HepG2 (cell line): ENCODE data around the gene BCAS3. TPM values are rescaled to one million over a fixed set of nuclear protein-coding genes. Genes with fewer than 3 reads are reported as not detected.
A peak's percentile ranks its signal among the peaks of the same experiment; 100 is the strongest.

Experiments used
- ADNP ChIP-seq: sonication (generic); formaldehyde crosslinking; IDR thresholded peaks from 2 replicates; pipeline ENCODE4 v1.4.0; 2020; ENCODE audit warnings: missing genetic modification reagents
- ASH2L ChIP-seq: fragments of 300-600, 200-600 bp; sonication (generic); IDR thresholded peaks from 2 replicates; pipeline ENCODE4 v1.7.0; 2017; ENCODE audit warnings: low read depth, mild to moderate bottlenecking, moderate library complexity, mixed read lengths, low read length; ENCODE audit not compliant: insufficient read length
- BCL6 ChIP-seq: IDR thresholded peaks from 2 replicates; pipeline ENCODE4 v1.6.1; 2016; ENCODE audit warnings: missing genetic modification reagents, missing compliant biosample characterization
- EEA1 ChIP-seq: sonication (generic); formaldehyde crosslinking; IDR thresholded peaks from 2 replicates; pipeline ENCODE4 v1.5.1; 2020; ENCODE audit warnings: mild to moderate bottlenecking, missing genetic modification reagents, borderline replicate concordance
- GFI1 ChIP-seq: sonication (generic); formaldehyde crosslinking; IDR thresholded peaks from 2 replicates; pipeline ENCODE4 v1.5.0; 2020; ENCODE audit warnings: missing genetic modification reagents, mild to moderate bottlenecking, borderline replicate concordance
- HNRNPH1 ChIP-seq: fragments of 200-400 bp; formaldehyde crosslinking; optimal IDR thresholded peaks from 2 replicates; pipeline ENCODE3; 2017; ENCODE audit warnings: mild to moderate bottlenecking, low read depth, low read length
- HOXA9 ChIP-seq: sonication (generic); formaldehyde crosslinking; IDR thresholded peaks from 2 replicates; pipeline ENCODE4 v1.8.1; 2022; ENCODE audit warnings: missing genetic modification reagents, mild to moderate bottlenecking, moderate library complexity, borderline replicate concordance
- JARID2 ChIP-seq: sonication (generic); formaldehyde crosslinking; IDR thresholded peaks from 2 replicates; pipeline ENCODE4 v1.8.1; 2023; ENCODE audit warnings: missing genetic modification reagents, inconsistent platforms; ENCODE audit not compliant: insufficient replicate concordance
- MED8 ChIP-seq: sonication (generic); formaldehyde crosslinking; IDR thresholded peaks from 2 replicates; pipeline ENCODE4 v1.8.1; 2023; ENCODE audit warnings: mild to moderate bottlenecking, missing genetic modification reagents; ENCODE audit not compliant: insufficient replicate concordance
- MYC ChIP-seq: sonication (generic); formaldehyde crosslinking; IDR thresholded peaks from 2 replicates; pipeline ENCODE4 v1.9.0; 2021; ENCODE audit warnings: missing genetic modification reagents, borderline replicate concordance
- MYPOP ChIP-seq: sonication (generic); formaldehyde crosslinking; IDR thresholded peaks from 2 replicates; pipeline ENCODE4 v1.8.1; 2023; ENCODE audit warnings: mild to moderate bottlenecking, moderate library complexity, missing genetic modification reagents
- NBN ChIP-seq: fragments of 450-650 bp; conservative IDR thresholded peaks from 2 replicates; pipeline ENCODE4 v1.6.1; 2017
- POLR2A ChIP-seq, 2 experiments: IDR thresholded peaks; 2 replicates each; pipeline ENCODE4 v1.6.1; 2011; ENCODE audit warnings: low read depth in 2 of 2, low read length in 2 of 2, mild to moderate bottlenecking in 1 of 2, moderate library complexity in 1 of 2; ENCODE audit not compliant: insufficient read depth in 1 of 2
- RARA ChIP-seq: IDR thresholded peaks from 2 replicates; pipeline ENCODE4 v1.6.1; 2016; ENCODE audit warnings: missing genetic modification reagents, missing compliant biosample characterization
- RARG ChIP-seq: sonication (generic); formaldehyde crosslinking; IDR thresholded peaks from 2 replicates; pipeline ENCODE4 v1.4.0; 2020; ENCODE audit warnings: low read depth, mild to moderate bottlenecking, missing genetic modification reagents
- SNAPC4 ChIP-seq: sonication (generic); formaldehyde crosslinking; IDR thresholded peaks from 2 replicates; pipeline ENCODE4 v1.4.0; 2020; ENCODE audit warnings: mild to moderate bottlenecking, missing genetic modification reagents
- TBL1XR1 ChIP-seq: fragments of 150-350 bp; IDR thresholded peaks from 2 replicates; pipeline ENCODE4 v1.6.1; 2014; ENCODE audit warnings: borderline replicate concordance, low read length; ENCODE audit not compliant: partially characterized antibody
- TFAP4 ChIP-seq: sonication (generic); IDR thresholded peaks from 2 replicates; pipeline ENCODE4 v1.6.1; 2016; ENCODE audit warnings: low read depth, borderline replicate concordance
- ZNF468 ChIP-seq: sonication (generic); formaldehyde crosslinking; IDR thresholded peaks from 2 replicates; pipeline ENCODE4 v1.8.0; 2022; ENCODE audit warnings: mild to moderate bottlenecking, moderate library complexity, missing genetic modification reagents
- ZNF747 ChIP-seq: sonication (generic); formaldehyde crosslinking; IDR thresholded peaks from 2 replicates; pipeline ENCODE4 v1.8.1; 2023; ENCODE audit warnings: missing genetic modification reagents, mild to moderate bottlenecking, borderline replicate concordance
- polyA plus RNA-seq, 8 experiments: library from polyadenylated mRNA; depleted of rRNA in 3 of 8; stranded (reverse) in 7 of 8; unstranded in 1 of 8; fragments of >200 nt; fragmentation: Illumina TruSeq in 4 of 8; extraction: Trizol in 4 of 8; gene quantifications; 2 replicates each; pipeline versions ENCODE4 v1.2.1 to v1.2.3, GENCODE V29; 2011 to 2016; ENCODE audit warnings: low read depth in 4 of 8, missing spikeins in 1 of 8, mixed read lengths in 1 of 8; ENCODE audit not compliant: insufficient read depth in 1 of 8
- total RNA-seq, 5 experiments: library from RNA; depleted of rRNA; stranded (reverse); fragments of >200 nt; fragmentation: Illumina TruSeq; extraction: Trizol; gene quantifications; 2 replicates each; pipeline ENCODE4 v1.2.3, GENCODE V29; 2016; ENCODE audit warnings: low read depth in 1 of 5
- TF ChIP-seq, protein P1 (sequence below): sonication (generic); formaldehyde crosslinking; IDR thresholded peaks from 2 replicates; pipeline ENCODE4 v1.4.0; 2020; ENCODE audit warnings: mild to moderate bottlenecking, missing genetic modification reagents
- TF ChIP-seq, protein P2 (sequence below): sonication (generic); formaldehyde crosslinking; IDR thresholded peaks from 2 replicates; pipeline ENCODE4 v1.8.1; 2023; ENCODE audit warnings: mild to moderate bottlenecking, missing genetic modification reagents, borderline replicate concordance

BCAS3 gene
- total and polyA plus RNA-seq, 2 of the 13 experiments (the other 11 are each of a cell fraction or from before 2014, with no cell fraction given), result 10.7 to 11.2 TPM

GRCh38 chr17:60676758-60677307 is 818 bp upstream of the BCAS3 start (continued):
- TF ChIP-seq MYPOP (CRISPR knock-in tag), result peak; percentile 30
- no peak for TF ChIP-seq SNAPC4
- TF ChIP-seq POLR2A (IDR thresholded peaks at IDR 0.05; ENCODE audit: insufficient read depth in 1 of 2, low read depth in 2 of 2, low read length in 2 of 2), result peak; percentile 56 to 72
- 0 out of 2 replicates have a peak, but pooled peaks have one; percentile 82 for TF ChIP-seq EEA1
- TF ChIP-seq HOXA9, result no peak
- TF ChIP-seq HNRNPH1, result no peak
- no peak for TF ChIP-seq TFAP4
- no peak for TF ChIP-seq BCL6 (CRISPR knock-in tag)
- TF ChIP-seq, protein P1, sequence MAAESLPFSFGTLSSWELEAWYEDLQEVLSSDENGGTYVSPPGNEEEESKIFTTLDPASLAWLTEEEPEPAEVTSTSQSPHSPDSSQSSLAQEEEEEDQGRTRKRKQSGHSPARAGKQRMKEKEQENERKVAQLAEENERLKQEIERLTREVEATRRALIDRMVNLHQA, result no peak
- no peak for TF ChIP-seq ZNF747 (CRISPR knock-in tag)
- no peak for TF ChIP-seq ADNP
- TF ChIP-seq ASH2L, result no peak
- peak; percentile 22; the same call in 1 of the 2 replicates for TF ChIP-seq GFI1 (CRISPR knock-in tag)
- TF ChIP-seq RARG (CRISPR knock-in tag), result 0 out of 2 replicates have a peak, but pooled peaks have one; percentile 18
- no peak for TF ChIP-seq RARA
- 0 out of 2 replicates have a peak, but pooled peaks have one; percentile 39 for TF ChIP-seq ZNF468 (CRISPR knock-in tag)
- TF ChIP-seq, protein P2, sequence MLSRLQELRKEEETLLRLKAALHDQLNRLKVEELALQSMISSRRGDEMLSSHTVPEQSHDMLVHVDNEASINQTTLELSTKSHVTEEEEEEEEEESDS (CRISPR knock-in tag), result 0 out of 2 replicates have a peak, but pooled peaks have one; percentile 76
- no peak for TF ChIP-seq MED8 (CRISPR knock-in tag)
- TF ChIP-seq JARID2 (CRISPR knock-in tag), result no peak
- TF ChIP-seq NBN, result no peak
- no peak for TF ChIP-seq MYC
- TF ChIP-seq TBL1XR1, result no peak
